Measurements from ENCODE around the gene AMPH. TPM values are rescaled to one million over a fixed set of nuclear protein-coding genes. Genes with fewer than 3 reads are reported as not detected.

The AMPH gene
- polyA plus RNA-seq, 1 donor (not counting 4 experiments of a cell fraction or from before 2014, with no cell fraction given): not detected

GRCh38 chr7:38382684-38383083, 248.5 kb downstream of the AMPH start:
- no peak overlapping the region for H3K9ac ChIP-seq (ENCODE audit: control insufficient read depth, extremely low read depth, insufficient read depth, low read length)
- H3K27ac ChIP-seq (ENCODE audit: control insufficient read depth, insufficient read depth, low read length): no peak overlapping the region
- no peaks in the 10 kb centered on the region for H3K4me1 ChIP-seq (ENCODE audit: control insufficient read depth, extremely low read depth, insufficient read depth, low read length)
- dilution Hi-C loops (cut with MboI; ENCODE audit: extremely low pct_ligation_motif_present, low sequenced_read_pairs): no loop called here
- no peaks in the 10 kb centered on the region for H3K79me2 ChIP-seq (ENCODE audit: control insufficient read depth, insufficient read depth, low read length)
- H3K36me3 ChIP-seq (ENCODE audit: control insufficient read depth in 2 of 2, extremely low read depth in 1 of 2, insufficient read depth in 2 of 2, low read length in 2 of 2): no peaks in the 10 kb centered on the region
- DNase-seq (ENCODE audit: low read depth, low spot score) (no peak), FAIRE-seq (no peak)
- no peaks in the 10 kb centered on the region for H3K9me3 ChIP-seq (ENCODE audit: control insufficient read depth, low read depth, low read length)
- H3K4me2 ChIP-seq (ENCODE audit: control insufficient read depth, extremely low read depth, insufficient read depth, low read depth, low read length): no peak overlapping the region
- TF ChIP-seq EZH2 (IDR thresholded peaks at IDR 0.05; ENCODE audit: low read length) (no peak), CTCF (optimal IDR thresholded peaks at IDR 0.05 in 1 of 3, IDR thresholded peaks at IDR 0.05 in 1 of 3, conservative IDR thresholded peaks at IDR 0.05 in 1 of 3; ENCODE audit: extremely low read depth in 1 of 3, insufficient read depth in 2 of 3, low read length in 3 of 3) (no peak)
- H2AFZ ChIP-seq (ENCODE audit: control insufficient read depth, low read length): no peak overlapping the region
- no peaks in the 10 kb centered on the region for H3K9me1 ChIP-seq (ENCODE audit: control insufficient read depth, extremely low read depth, insufficient read depth, low read length)
- no peaks in the 10 kb centered on the region for H3K27me3 ChIP-seq (ENCODE audit: control insufficient read depth, extremely low read depth, insufficient read depth, low read length)
- H3K4me3 ChIP-seq (ENCODE audit: control insufficient read depth in 2 of 3, extremely low read depth in 1 of 3, insufficient read depth in 2 of 3, low read depth in 1 of 3, low read length in 3 of 3): no peak overlapping the region
- H4K20me1 ChIP-seq (ENCODE audit: control insufficient read depth, extremely low read depth, insufficient read depth, low read length): no peaks in the 10 kb centered on the region

- FAIRE-seq: no peak
These were observed 255.7 kb downstream of the AMPH start for GRCh38 chr7:38375453-38375852.

More at GRCh38 chr7:38375453-38375852, 255.7 kb downstream of the AMPH start:
- DNase-seq (ENCODE audit: low read depth, low spot score): no peak
- Histone ChIP-seq H3K9ac (ENCODE audit: control insufficient read depth, extremely low read depth, insufficient read depth, low read length) (no peak overlapping the region), H3K4me3 (ENCODE audit: control insufficient read depth in 2 of 3, extremely low read depth in 1 of 3, insufficient read depth in 2 of 3, low read depth in 1 of 3, low read length in 3 of 3) (no peak overlapping the region), H3K9me3 (ENCODE audit: control insufficient read depth, low read depth, low read length) (no peaks in the 10 kb centered on the region), H3K79me2 (ENCODE audit: control insufficient read depth, insufficient read depth, low read length) (no peaks in the 10 kb centered on the region), H3K4me2 (ENCODE audit: control insufficient read depth, extremely low read depth, insufficient read depth, low read depth, low read length) (no peak overlapping the region), H3K9me1 (ENCODE audit: control insufficient read depth, extremely low read depth, insufficient read depth, low read length) (no peaks in the 10 kb centered on the region), H3K36me3 (ENCODE audit: control insufficient read depth in 2 of 2, extremely low read depth in 1 of 2, insufficient read depth in 2 of 2, low read length in 2 of 2) (no peaks in the 10 kb centered on the region), H4K20me1 (ENCODE audit: control insufficient read depth, extremely low read depth, insufficient read depth, low read length) (no peaks in the 10 kb centered on the region), H3K27me3 (ENCODE audit: control insufficient read depth, extremely low read depth, insufficient read depth, low read length) (no peaks in the 10 kb centered on the region), H3K27ac (ENCODE audit: control insufficient read depth, insufficient read depth, low read length) (no peak overlapping the region), H3K4me1 (ENCODE audit: control insufficient read depth, extremely low read depth, insufficient read depth, low read length) (no peaks in the 10 kb centered on the region), H2AFZ (ENCODE audit: control insufficient read depth, low read length) (no peak overlapping the region)
- dilution Hi-C loops (cut with MboI; ENCODE audit: extremely low pct_ligation_motif_present, low sequenced_read_pairs): no loop called here
- TF ChIP-seq EZH2 (IDR thresholded peaks at IDR 0.05; ENCODE audit: low read length): no peak
- no peak for TF ChIP-seq CTCF (optimal IDR thresholded peaks at IDR 0.05 in 1 of 3, IDR thresholded peaks at IDR 0.05 in 1 of 3, conservative IDR thresholded peaks at IDR 0.05 in 1 of 3; ENCODE audit: extremely low read depth in 1 of 3, insufficient read depth in 2 of 3, low read length in 3 of 3)
